Endothelial cell (in vitro differentiated cells): ENCODE measurements around the gene RABIF. TPM values are rescaled to one million over a fixed set of nuclear protein-coding genes. Genes with fewer than 3 reads are reported as not detected.
"Not testable (repeated sequence)": the region's sequence is repeated elsewhere in the genome, so short reads cannot be mapped to it uniquely, and the experiment has no call there.

Source experiments
- DNase-seq: peaks from one replicate; pipeline ENCODE4 v3.0.0; 2021; ENCODE audit warnings: low spot score
- H3K27ac Mint-ChIP-seq: one replicate; pipeline ENCODE4 v1.8.0; 2021; ENCODE audit warnings: mixed read lengths, inconsistent platforms; ENCODE audit not compliant: unreplicated experiment
- H3K27me3 Mint-ChIP-seq: one replicate; pipeline ENCODE4 v1.8.0; 2021; ENCODE audit warnings: mild to moderate bottlenecking, moderate library complexity, mixed read lengths, inconsistent platforms; ENCODE audit not compliant: unreplicated experiment
- H3K36me3 Mint-ChIP-seq: one replicate; pipeline ENCODE4 v1.8.0; 2021; ENCODE audit warnings: mild to moderate bottlenecking, low read depth, mixed read lengths, inconsistent platforms; ENCODE audit not compliant: unreplicated experiment
- H3K4me1 Mint-ChIP-seq: one replicate; pipeline ENCODE4 v1.8.0; 2021; ENCODE audit warnings: mild to moderate bottlenecking, mixed read lengths, inconsistent platforms; ENCODE audit not compliant: unreplicated experiment
- H3K4me3 Mint-ChIP-seq: one replicate; pipeline ENCODE4 v1.8.0; 2021; ENCODE audit warnings: mild to moderate bottlenecking, mixed read lengths, inconsistent platforms; ENCODE audit not compliant: unreplicated experiment
- H3K9me3 Mint-ChIP-seq: one replicate; pipeline ENCODE4 v1.8.0; 2021; ENCODE audit warnings: mixed read lengths, inconsistent platforms; ENCODE audit not compliant: unreplicated experiment
- CTCF ChIP-seq: fragments of 200-600 bp; sonication (generic); IDR thresholded peaks from one replicate; pipeline ENCODE4 v1.5.0; 2021; ENCODE audit warnings: antibody characterized with exemption; ENCODE audit not compliant: unreplicated experiment
- total RNA-seq: library from RNA; stranded (reverse); fragmentation: NEBNext Ultra II Directional; extraction: Animal tissue kit (Norgen Biotek cat#: 25700); gene quantifications from one replicate; pipeline ENCODE4 v1.2.1, GENCODE V29; 2021; ENCODE audit not compliant: unreplicated experiment

RABIF gene
- total RNA-seq, 1 donor from 2014 or later: 13.5 TPM

GRCh38 chr1:202932476-202932875 lies 43.5 kb upstream of the RABIF start:
- H3K36me3 Mint-ChIP-seq: no peaks in the 10 kb centered on the region
- H3K9me3 Mint-ChIP-seq: no peaks in the 10 kb centered on the region
- no peaks in the 10 kb centered on the region for H3K4me1 Mint-ChIP-seq
- no peak overlapping the region for H3K27ac Mint-ChIP-seq
- no peak overlapping the region for H3K4me3 Mint-ChIP-seq
- no peak for DNase-seq
- peaks cover 2% of the 10 kb centered on the region for H3K27me3 Mint-ChIP-seq
- TF ChIP-seq CTCF: no peak

DNA sequence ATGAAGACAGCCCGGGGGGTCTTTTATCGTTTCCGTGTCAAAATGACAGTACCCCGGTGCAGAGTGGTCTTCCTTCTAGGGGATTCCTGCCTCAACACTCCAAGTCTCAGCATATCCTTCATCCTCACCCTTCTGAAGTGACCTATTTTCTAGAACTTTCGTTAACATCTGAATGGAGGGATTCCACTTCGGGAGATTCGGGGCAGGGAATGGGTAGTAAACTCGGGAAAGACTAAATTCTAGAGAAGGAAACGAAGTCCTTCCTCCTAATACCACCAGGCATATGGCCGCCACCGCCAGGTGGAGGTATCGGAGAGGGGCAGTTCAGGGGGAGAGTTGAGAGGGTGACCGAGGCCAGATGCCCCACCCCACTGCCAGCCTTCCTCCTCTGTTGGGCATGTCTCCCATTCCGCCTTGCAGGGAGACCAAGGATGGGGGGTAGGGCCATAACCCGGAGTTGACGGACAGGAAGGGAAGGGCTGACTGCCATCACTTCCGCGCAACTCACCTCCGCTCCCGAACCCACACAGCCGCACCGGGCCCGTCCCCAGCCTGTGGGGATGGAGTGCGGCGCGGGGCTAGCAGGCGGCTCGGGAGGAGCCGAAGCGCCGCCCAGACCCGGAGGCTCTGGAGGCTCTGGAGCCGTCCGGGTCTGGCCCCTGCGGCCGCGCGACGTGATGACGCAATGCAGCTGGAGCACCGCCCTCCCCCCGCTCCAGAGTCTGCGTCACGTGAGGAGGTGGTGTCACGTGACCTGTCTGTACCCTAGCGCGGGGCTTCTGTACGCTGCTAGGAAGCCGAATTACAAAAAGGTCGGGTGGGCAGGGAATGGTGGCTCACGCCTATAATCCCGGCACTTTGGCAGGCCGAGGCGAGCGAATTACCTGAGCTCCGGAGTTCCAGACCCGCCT lies 37.9 kb upstream of the RABIF start, which contains the start of gene KLHL12:
Gene KLHL12, minus strand, starts transcription at position 654 of the 911 bp plus-strand sequence. CDS start 2,072 bp downstream, outside the sequence.
- H3K27me3 Mint-ChIP-seq: peaks cover 2% of the 10 kb centered on the region
- H3K4me3 Mint-ChIP-seq: peak within 1 kb of the TSS; percentile 99
- peak; percentile 96 for DNase-seq
- H3K27ac Mint-ChIP-seq: peak within 1 kb of the TSS; percentile 91
- peaks cover 7% of the 10 kb centered on the region for H3K36me3 Mint-ChIP-seq
- peak; percentile 75 for TF ChIP-seq CTCF
- H3K4me1 Mint-ChIP-seq: peaks cover 8% of the 10 kb centered on the region
- H3K9me3 Mint-ChIP-seq: no peaks in the 10 kb centered on the region

DNA sequence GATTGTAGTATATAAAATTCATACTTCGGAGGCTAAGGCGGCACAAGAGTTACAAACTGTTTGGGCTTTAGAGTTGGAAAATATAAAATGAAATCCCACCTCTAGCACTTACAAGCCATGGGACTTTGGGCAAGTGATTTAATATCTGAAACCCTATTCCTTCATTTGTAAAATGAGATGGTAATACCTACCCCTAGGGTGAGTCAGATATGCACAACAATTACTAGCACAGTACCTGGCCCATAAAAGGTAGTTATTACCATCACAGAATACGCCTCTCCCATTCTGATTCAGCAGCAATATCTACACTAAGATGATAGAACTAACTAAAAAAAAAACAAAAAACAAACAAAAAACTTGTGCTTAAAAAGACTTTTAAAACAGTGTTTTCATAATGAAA lies 34.6 kb upstream of the RABIF start:
- no peak overlapping the region for H3K4me3 Mint-ChIP-seq
- TF ChIP-seq CTCF: no peak
- no peaks in the 10 kb centered on the region for H3K27me3 Mint-ChIP-seq
- peaks cover 8% of the 10 kb centered on the region for H3K4me1 Mint-ChIP-seq
- peaks cover 13% of the 10 kb centered on the region for H3K36me3 Mint-ChIP-seq
- no peak for DNase-seq
- no peak overlapping the region for H3K27ac Mint-ChIP-seq
- H3K9me3 Mint-ChIP-seq: no peaks in the 10 kb centered on the region

DNA sequence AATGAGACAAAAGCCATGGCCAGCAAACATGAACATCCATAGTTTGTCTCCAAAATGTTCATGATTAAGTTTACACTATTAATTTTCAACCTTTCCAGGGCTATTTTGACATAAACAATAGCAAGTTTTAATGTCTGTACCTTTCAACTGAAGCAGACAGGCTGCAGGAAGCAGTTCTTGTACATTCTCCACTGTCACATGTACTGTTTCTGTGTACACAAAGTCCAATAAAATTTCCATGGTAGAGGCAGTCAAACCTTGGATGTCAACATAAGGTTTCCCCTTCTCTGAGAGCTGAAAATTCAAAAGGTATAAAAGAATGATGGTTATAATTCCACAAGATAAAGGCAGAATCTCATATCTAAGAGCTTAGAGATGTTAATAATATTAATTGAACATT lies 30.7 kb upstream of the RABIF start:
- no peaks in the 10 kb centered on the region for H3K4me1 Mint-ChIP-seq
- H3K36me3 Mint-ChIP-seq: peaks cover 9% of the 10 kb centered on the region
- no peaks in the 10 kb centered on the region for H3K27me3 Mint-ChIP-seq
- DNase-seq: no peak
- no peak overlapping the region for H3K4me3 Mint-ChIP-seq
- no peak overlapping the region for H3K27ac Mint-ChIP-seq
- no peaks in the 10 kb centered on the region for H3K9me3 Mint-ChIP-seq
- TF ChIP-seq CTCF: no peak

- no peak for TF ChIP-seq CTCF
- Mint-ChIP-seq H3K36me3 (peaks cover 25% of the 10 kb centered on the region), H3K27me3 (peaks cover 2% of the 10 kb centered on the region), H3K9me3 (no peaks in the 10 kb centered on the region), H3K27ac (no peak overlapping the region), H3K4me3 (no peak overlapping the region), H3K4me1 (no peaks in the 10 kb centered on the region)
- no peak for DNase-seq
Measured at GRCh38 chr1:202915146-202915545, 26.2 kb upstream of the RABIF start.

GRCh38 chr1:202912476-202912875 lies 23.5 kb upstream of the RABIF start:
- H3K27me3 Mint-ChIP-seq, H3K9me3 Mint-ChIP-seq, H3K27ac Mint-ChIP-seq, H3K4me1 Mint-ChIP-seq, H3K4me3 Mint-ChIP-seq, DNase-seq: not testable (repeated sequence)
- peaks cover 28% of the 10 kb centered on the region for H3K36me3 Mint-ChIP-seq
